IPS-15b (cell line): ENCODE measurements around the gene UBE4B.

Experiments used
- H3K27me3 ChIP-seq: one replicate; pipeline ENCODE4 v1.6.1; 2013; ENCODE audit warnings: low read length; ENCODE audit not compliant: control insufficient read depth, insufficient read depth
- H3K36me3 ChIP-seq: one replicate; pipeline ENCODE4 v1.6.1; 2013; ENCODE audit warnings: low read length; ENCODE audit not compliant: control insufficient read depth, insufficient read depth
- H3K4me1 ChIP-seq: one replicate; pipeline ENCODE4 v1.6.1; 2013; ENCODE audit warnings: mild to moderate bottlenecking, low read length; ENCODE audit not compliant: control insufficient read depth, insufficient read depth
- H3K4me3 ChIP-seq: one replicate; pipeline ENCODE4 v1.5.1; 2013; ENCODE audit warnings: low read depth, low read length
- H3K9ac ChIP-seq: one replicate; pipeline ENCODE4 v1.6.1; 2013; ENCODE audit warnings: low read depth, mild to moderate bottlenecking, low read length
- H3K9me3 ChIP-seq: one replicate; pipeline ENCODE4 v1.6.1; 2013; ENCODE audit warnings: mild to moderate bottlenecking, low read length; ENCODE audit not compliant: control insufficient read depth, insufficient read depth

The UBE4B gene

DNA sequence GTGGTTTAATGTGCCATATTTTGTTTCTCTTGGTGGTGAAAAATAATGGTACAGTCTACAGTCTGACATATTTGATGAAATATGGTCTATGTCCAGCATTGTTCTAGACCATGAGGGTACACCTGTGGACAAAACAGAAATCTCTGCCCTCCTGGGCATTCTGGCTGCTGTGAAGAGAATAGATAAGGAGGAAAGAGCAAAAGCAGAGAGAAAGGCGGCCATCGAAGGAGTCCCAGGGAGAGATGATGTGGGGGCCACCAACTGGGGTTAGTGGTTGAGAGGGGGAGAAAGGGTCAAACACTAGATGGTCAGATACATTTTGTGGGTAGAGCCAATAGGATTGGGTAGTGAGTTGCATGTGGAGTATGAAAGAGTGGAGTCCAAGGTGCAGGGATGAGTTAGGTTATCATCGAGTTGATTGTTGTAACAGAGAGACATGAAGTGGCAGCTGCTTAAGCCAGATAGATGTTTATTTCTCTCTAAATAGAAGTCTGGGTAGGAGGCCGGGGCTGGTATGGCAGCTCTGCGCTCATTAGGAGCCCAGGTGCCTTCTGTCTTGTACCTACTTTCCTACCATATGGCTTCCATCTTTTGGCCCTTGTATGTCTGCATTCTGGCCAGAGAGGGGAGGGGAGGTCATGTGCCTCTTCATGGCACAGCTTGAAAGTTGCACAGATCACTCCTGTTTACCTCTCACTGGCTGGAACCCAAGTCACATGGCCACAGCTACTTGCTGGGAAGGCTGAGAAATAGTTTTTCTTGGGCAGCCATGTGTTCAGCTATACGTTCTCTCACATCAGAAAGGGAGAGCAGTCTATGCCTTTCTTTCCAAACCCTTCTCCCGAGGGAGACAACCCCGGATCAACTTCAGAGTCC, 13.0 kb downstream of the UBE4B start:
- Histone ChIP-seq H3K9me3 (no peaks in the 10 kb centered on the region), H3K4me3 (no peak overlapping the region), H3K36me3 (peaks cover 2% of the 10 kb centered on the region), H3K9ac (no peak overlapping the region), H3K4me1 (peaks cover 2% of the 10 kb centered on the region), H3K27me3 (no peaks in the 10 kb centered on the region)

DNA sequence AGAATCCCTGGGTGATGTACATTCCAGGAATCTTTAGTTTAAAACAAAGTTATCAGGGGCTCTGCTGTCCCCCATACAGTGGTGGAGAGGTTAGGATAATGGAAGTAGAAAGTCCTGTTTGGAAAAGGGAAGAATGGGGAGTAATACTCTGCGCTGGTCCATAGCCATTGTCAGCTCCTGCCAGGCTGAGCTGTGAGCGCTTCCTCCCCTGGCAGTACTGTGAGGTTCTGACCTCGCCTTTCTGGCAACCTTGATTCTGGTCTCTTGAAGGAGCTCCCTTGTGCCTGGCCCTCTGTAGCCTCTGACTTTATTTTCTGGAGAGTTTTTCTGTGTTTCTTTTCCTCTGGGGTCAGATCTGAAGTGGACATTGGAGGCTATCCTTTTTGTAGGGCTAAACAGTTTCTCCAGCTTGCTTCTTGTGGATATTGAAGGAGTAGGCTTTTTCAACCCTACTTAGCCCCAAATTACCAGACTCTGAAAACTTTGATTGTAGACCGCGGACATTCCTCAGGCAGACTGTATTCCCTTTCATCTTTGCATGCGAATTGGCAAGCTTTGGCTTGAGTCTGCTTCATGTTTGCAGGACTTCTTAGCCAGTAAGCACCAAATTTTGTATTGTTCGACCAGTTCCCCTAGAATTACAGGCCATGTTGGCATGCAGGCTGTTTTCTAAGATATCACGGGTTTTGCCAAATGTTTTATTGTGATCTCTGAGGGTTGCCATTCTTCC, 13.8 kb downstream of the UBE4B start:
- no peak overlapping the region for H3K9ac ChIP-seq
- H3K27me3 ChIP-seq = no peaks in the 10 kb centered on the region
- H3K4me1 ChIP-seq = peaks cover 2% of the 10 kb centered on the region
- no peaks in the 10 kb centered on the region for H3K9me3 ChIP-seq
- peaks cover 2% of the 10 kb centered on the region for H3K36me3 ChIP-seq
- H3K4me3 ChIP-seq = no peak overlapping the region

DNA sequence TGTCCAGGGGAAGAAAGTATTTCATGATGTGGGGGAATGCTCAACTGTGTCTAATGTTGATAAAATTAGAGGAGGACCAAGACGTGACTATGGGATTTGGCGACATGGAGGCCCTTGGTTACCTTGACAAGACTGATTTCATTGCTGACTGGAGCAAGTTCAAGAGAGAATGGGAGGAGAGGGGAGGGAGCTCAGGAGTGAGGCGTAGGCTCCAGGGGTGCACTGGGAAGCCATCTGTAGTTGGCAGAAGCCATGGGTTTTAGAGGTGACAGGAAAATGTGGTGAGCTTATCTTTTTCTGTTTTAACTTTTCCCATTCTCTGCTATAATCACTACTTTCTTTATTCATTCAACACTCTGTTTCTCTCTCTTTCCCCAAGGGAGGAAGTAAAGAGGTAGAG, 15.8 kb downstream of the UBE4B start:
- H3K9ac ChIP-seq = no peak overlapping the region
- no peak overlapping the region for H3K4me3 ChIP-seq
- peaks cover 2% of the 10 kb centered on the region for H3K4me1 ChIP-seq
- no peaks in the 10 kb centered on the region for H3K9me3 ChIP-seq
- H3K36me3 ChIP-seq = peaks cover 2% of the 10 kb centered on the region
- H3K27me3 ChIP-seq = no peaks in the 10 kb centered on the region

DNA sequence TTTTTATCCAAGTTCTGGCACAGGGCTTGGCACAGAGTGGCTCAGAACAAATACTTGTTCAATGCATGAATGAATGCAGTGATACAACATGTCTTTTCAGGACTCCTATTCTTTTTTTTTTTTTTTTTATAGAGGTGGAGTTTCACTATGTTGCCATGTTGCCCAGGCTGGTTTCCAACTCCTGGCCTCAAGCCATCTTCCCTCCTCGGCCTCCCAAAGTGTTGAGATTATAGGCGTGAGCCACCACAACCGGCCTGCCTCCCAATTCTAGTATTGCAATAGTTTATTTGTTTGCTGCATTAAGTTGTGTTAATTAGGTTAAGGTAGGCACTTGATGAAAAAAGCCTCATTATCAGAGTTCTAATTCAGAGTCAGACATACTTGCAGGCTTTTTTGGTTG, 17.9 kb downstream of the UBE4B start:
- Histone ChIP-seq H3K4me3 (no peak overlapping the region), H3K36me3 (peaks cover 2% of the 10 kb centered on the region), H3K27me3 (no peaks in the 10 kb centered on the region), H3K4me1 (peaks cover 2% of the 10 kb centered on the region), H3K9me3 (no peaks in the 10 kb centered on the region), H3K9ac (no peak overlapping the region)

DNA sequence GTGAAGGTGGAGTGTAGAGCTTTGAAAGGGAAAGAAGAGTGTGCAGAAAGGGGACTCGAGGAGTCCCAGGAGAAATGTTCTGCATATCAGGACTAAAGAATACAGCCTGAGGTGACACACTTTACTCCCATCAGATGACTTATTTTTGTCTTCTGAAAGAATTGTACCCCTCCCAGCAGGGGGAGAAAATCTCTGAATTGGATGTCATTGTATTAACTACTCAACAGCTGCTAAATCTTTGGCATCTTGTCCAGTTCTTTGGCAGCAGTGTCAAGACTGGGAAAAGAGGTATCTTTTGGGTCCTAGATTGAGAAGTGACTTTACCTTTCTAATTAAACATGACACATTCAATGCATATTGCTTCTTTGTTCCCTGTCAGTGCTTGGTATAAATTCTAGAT, 18.9 kb downstream of the UBE4B start:
- Histone ChIP-seq H3K27me3 (no peaks in the 10 kb centered on the region), H3K36me3 (peaks cover 2% of the 10 kb centered on the region), H3K4me3 (no peak overlapping the region), H3K9ac (no peak overlapping the region), H3K4me1 (peaks cover 2% of the 10 kb centered on the region), H3K9me3 (no peaks in the 10 kb centered on the region)

DNA sequence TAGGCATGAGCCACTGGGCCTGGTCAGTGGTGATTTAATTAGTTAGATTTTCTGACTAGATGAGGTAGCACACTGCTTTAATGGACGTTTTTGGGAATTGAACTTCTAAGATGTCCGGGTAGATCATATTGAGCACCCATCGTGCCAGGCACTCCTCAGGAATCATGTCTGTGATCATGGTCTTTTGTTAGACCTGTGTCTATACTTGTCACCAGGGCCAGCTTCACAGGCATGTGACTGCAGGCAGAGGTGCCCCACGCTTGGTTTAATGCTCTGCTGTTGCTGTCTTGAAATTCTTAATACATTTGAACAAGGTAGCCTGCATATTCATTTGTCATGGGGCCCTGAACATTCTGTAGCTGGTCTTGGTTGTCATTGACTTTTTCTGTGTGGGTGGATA, 19.6 kb downstream of the UBE4B start:
- peaks cover 2% of the 10 kb centered on the region for H3K36me3 ChIP-seq

DNA sequence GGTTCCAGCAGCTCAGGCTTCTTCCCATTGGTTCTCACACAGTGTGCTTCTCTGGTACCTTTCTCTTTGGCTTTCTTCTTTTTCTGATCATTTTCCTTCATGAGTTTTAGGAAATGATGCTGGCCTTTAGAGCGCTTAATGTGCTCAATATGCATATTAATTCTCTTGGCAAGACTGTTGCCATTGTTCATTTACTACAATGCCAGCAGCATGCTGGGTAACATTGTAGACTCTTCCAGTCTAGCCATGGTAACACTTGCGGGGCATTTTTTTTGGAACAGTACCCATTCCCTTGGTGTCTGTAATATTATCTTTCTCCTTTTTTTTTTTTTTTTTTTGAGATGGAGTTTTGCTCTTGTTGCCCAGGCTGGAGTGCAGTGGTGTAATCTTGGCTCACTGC, 21.7 kb downstream of the UBE4B start:
- Histone ChIP-seq H3K9me3 (no peaks in the 10 kb centered on the region), H3K4me3 (no peak overlapping the region), H3K27me3 (no peaks in the 10 kb centered on the region), H3K36me3 (peaks cover 4% of the 10 kb centered on the region), H3K4me1 (no peaks in the 10 kb centered on the region), H3K9ac (no peak overlapping the region)

More for the DNA sequence above, 19.6 kb downstream of the UBE4B start:
- no peak overlapping the region for H3K9ac ChIP-seq
- no peaks in the 10 kb centered on the region for H3K9me3 ChIP-seq
- H3K27me3 ChIP-seq = no peaks in the 10 kb centered on the region
- H3K4me3 ChIP-seq = no peak overlapping the region
- no peaks in the 10 kb centered on the region for H3K4me1 ChIP-seq

DNA sequence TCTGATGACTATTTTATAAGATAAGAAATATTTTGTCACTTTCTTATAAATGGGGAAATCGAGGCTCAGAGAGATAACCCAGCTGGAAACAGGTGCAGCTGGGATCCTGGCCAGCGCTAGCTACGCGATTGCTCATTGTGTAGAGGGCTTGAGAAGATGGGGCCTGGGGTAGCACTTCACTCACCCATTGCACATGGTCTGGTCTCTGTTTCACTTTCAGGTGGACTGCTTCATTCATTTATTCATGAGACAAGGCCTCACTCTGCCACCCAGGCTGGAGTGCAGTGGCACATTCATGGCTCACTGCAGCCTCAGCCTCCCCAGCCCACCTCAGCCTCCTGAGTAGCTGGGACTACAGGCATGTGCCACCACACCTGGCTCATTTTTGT, 23.8 kb downstream of the UBE4B start:
- no peak overlapping the region for H3K4me3 ChIP-seq
- H3K9ac ChIP-seq = no peak overlapping the region
- no peaks in the 10 kb centered on the region for H3K4me1 ChIP-seq
- no peaks in the 10 kb centered on the region for H3K27me3 ChIP-seq
- H3K9me3 ChIP-seq = no peaks in the 10 kb centered on the region
- peaks cover 2% of the 10 kb centered on the region for H3K36me3 ChIP-seq

DNA sequence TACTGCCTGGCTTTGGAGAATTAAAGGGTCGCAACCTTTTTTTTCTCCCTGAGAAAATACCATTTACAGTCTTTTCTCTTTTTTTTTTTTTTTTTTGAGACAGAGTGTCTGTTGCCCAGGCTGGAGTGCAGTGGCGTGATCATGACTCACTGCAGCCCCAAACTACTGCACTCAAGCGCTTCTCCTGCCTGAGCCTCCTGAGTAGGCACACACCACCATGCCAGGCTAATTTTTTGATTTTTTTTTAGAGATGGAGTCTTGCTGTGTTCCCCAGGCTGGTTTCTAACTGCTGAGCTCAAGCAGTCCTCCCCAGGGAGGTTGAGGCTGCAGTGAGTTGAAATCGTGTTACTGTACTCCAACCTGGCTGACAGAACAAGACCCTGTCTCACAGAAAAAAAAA, 24.6 kb downstream of the UBE4B start:
- H3K9ac ChIP-seq = no peak overlapping the region
- H3K4me3 ChIP-seq = no peak overlapping the region
- H3K9me3 ChIP-seq = no peaks in the 10 kb centered on the region
- no peaks in the 10 kb centered on the region for H3K27me3 ChIP-seq
- H3K4me1 ChIP-seq = no peaks in the 10 kb centered on the region
- peaks cover 2% of the 10 kb centered on the region for H3K36me3 ChIP-seq

DNA sequence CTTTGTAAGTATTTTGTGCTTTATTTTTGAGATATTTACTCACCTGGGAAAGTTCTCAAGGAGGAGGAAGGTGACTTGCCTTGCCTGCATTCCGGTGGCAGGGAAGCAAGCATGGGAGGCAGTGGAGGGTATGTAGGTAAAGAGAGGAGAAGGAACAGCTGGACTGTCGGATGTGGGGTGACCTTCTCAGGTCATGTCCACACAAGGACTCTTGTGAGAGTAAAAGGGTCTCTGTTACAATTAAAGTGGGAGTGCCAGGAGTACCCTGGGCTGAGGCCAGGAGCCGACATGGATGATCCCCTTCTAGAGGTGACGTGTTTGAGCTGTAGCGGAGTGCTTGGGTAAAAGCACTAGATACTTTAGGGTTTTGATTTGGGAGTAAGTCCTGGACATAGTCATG, 25.0 kb downstream of the UBE4B start:
- no peaks in the 10 kb centered on the region for H3K4me1 ChIP-seq
- no peak overlapping the region for H3K9ac ChIP-seq

DNA sequence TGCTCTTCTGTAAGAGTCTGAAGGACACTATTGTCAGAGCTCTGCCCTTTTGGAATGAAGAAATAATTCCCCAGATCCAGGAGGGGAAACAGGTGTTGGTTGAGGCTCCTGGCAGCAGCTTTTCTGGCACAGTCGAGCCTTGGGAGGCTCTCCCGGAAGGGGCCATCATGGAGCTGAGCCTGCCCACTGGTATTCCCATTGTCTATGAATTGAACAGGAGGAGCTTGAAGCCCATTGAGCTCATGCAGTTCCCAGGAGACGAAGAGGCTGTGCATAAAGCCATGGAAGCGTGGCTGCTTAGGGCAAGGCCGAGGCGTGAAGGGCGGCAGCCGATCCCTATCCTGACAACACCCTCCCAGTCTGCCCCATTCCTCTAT, 26.6 kb downstream of the UBE4B start:
- H3K4me3 ChIP-seq = no peak overlapping the region
- peaks cover 2% of the 10 kb centered on the region for H3K36me3 ChIP-seq
- no peaks in the 10 kb centered on the region for H3K9me3 ChIP-seq
- H3K27me3 ChIP-seq = no peaks in the 10 kb centered on the region
- no peaks in the 10 kb centered on the region for H3K4me1 ChIP-seq
- H3K9ac ChIP-seq = no peak overlapping the region

More for the DNA sequence above, 25.0 kb downstream of the UBE4B start:
- Histone ChIP-seq H3K36me3 (peaks cover 2% of the 10 kb centered on the region), H3K9me3 (no peaks in the 10 kb centered on the region), H3K4me3 (no peak overlapping the region), H3K27me3 (no peaks in the 10 kb centered on the region)
